SU-DHL-6 (cell line): ENCODE results near the gene BRD1.

ENCODE experiments used
- CTCF ChIP-seq: fragments of 200-600 bp; sonication (generic); IDR thresholded peaks from one replicate; pipeline ENCODE4 v1.5.1; 2017; ENCODE audit warnings: antibody characterized with exemption, mild to moderate bottlenecking, low read length, moderate library complexity; ENCODE audit not compliant: insufficient read depth, poor library complexity, severe bottlenecking
- EZH2phosphoT487 ChIP-seq: fragments of 200-600 bp; sonication (generic), shearing (Covaris generic); conservative IDR thresholded peaks from 2 replicates; pipeline ENCODE4 v1.6.1; 2018; ENCODE audit warnings: mild to moderate bottlenecking, antibody characterized with exemption, low read length, moderate library complexity, mixed read lengths

- no peak for TF ChIP-seq EZH2phosphoT487
- TF ChIP-seq CTCF: no peak
Observed at GRCh38 chr22:49737101-49737551, 90.5 kb downstream of the BRD1 start.
